ENCODE data around the gene ATG101.

The ATG101 gene

DNA sequence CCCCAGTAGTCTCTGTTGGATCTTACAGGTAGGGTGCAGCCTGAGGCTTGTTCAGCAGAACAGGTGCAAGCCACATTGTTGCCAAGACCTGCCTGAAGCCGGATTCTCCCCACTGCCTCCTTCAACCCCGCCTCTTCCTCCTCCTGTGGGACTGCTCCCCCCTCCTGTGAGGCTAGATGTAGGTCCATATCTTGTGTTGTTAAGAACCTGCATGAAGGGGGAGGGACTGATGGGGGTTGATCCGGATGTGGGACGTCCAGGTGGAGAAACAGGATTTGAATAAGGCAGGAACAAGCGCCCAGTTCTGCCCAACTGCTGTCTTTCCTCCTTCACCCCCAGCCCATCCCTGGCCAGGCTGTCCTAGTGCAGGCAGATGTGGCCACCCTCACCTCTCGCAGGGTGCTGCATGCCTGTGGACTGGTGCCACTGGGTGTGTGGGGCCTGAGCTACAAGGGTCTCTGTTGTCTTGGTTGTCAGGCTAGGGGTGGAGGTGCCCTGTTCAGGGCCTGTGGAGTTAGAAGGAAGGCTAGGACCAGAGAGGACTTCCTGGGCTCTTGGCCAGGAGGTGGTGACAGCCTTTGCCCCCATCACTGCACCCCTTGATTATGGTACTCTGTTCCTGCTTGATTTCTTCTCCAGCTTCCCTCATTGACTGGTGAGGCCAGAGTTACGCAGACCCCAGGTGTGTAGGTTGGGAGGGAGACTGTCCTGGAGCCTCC is 17.2 kb upstream of the ATG101 start:
- Histone ChIP-seq H3K36me3 (peaks cover 0 to 32% (median 13%) of the 10 kb centered on the region in 11 experiments; a peak in 11 of 22 replicates), H3K27me3 (peaks cover 0 to 5% (median 0%) of the 10 kb centered on the region in 11 experiments; a peak in 1 of 22 replicates), H3K4me2 (peak overlapping the region in 10 of 11 experiments; percentile 93 to 100 (median 99); a peak in 19 of 22 replicates), H3K27ac (no peak overlapping the region), H3K9me3 (replicated peaks in 1 of 11) (no peaks in the 10 kb centered on the region), H4K20me1 (peaks cover 0 to 53% (median 8%) of the 10 kb centered on the region in 11 experiments; a peak in 10 of 22 replicates), H3K9ac (peak overlapping the region in 3 of 11 experiments; percentile 11 to 83 (median 44); a peak in 2 of 22 replicates), H3K4me3 (peak overlapping the region in 2 of 10 experiments; percentile 59 to 72; a peak in 1 of 20 replicates), H3K4me1 (peaks cover 17 to 42% (median 38%) of the 10 kb centered on the region in 10 experiments)
- TF ChIP-seq Cebpa-rat (IDR thresholded peaks at IDR 0.05), result no peak

- Histone ChIP-seq H3K4me3 (no peak overlapping the region), H3K4me2 (no peak overlapping the region; a peak in 1 of 22 replicates), H3K27me3 (peaks cover 0 to 5% (median 0%) of the 10 kb centered on the region in 11 experiments; a peak in 1 of 22 replicates), H3K9me3 (replicated peaks in 1 of 11) (no peaks in the 10 kb centered on the region), H3K27ac (no peak overlapping the region), H3K36me3 (peaks cover 0 to 36% (median 15%) of the 10 kb centered on the region in 11 experiments; a peak in 13 of 22 replicates), H4K20me1 (peaks cover 0 to 53% (median 8%) of the 10 kb centered on the region in 11 experiments; a peak in 10 of 22 replicates), H3K4me1 (peaks cover 17 to 42% (median 38%) of the 10 kb centered on the region in 10 experiments), H3K9ac (peak overlapping the region in 1 of 11 experiments; percentile 44; a peak in 1 of 22 replicates)
- TF ChIP-seq Cebpa-rat (IDR thresholded peaks at IDR 0.05), result no peak
Observed at GRCh38 chr12:52053536-52054209, 16.1 kb upstream of the ATG101 start.

GRCh38 chr12:52054231-52054832 is 15.4 kb upstream of the ATG101 start:
- Histone ChIP-seq H3K4me1 (peaks cover 14 to 38% (median 34%) of the 10 kb centered on the region in 10 experiments), H3K27me3 (peaks cover 0 to 5% (median 0%) of the 10 kb centered on the region in 11 experiments; a peak in 1 of 22 replicates), H3K9me3 (replicated peaks in 1 of 11) (no peaks in the 10 kb centered on the region), H3K9ac (no peak overlapping the region), H4K20me1 (peaks cover 0 to 53% (median 8%) of the 10 kb centered on the region in 11 experiments; a peak in 10 of 22 replicates), H3K4me2 (no peak overlapping the region), H3K27ac (no peak overlapping the region), H3K4me3 (no peak overlapping the region), H3K36me3 (peaks cover 0 to 43% (median 15%) of the 10 kb centered on the region in 11 experiments; a peak in 15 of 22 replicates)
- TF ChIP-seq Cebpa-rat (IDR thresholded peaks at IDR 0.05), result no peak

DNA sequence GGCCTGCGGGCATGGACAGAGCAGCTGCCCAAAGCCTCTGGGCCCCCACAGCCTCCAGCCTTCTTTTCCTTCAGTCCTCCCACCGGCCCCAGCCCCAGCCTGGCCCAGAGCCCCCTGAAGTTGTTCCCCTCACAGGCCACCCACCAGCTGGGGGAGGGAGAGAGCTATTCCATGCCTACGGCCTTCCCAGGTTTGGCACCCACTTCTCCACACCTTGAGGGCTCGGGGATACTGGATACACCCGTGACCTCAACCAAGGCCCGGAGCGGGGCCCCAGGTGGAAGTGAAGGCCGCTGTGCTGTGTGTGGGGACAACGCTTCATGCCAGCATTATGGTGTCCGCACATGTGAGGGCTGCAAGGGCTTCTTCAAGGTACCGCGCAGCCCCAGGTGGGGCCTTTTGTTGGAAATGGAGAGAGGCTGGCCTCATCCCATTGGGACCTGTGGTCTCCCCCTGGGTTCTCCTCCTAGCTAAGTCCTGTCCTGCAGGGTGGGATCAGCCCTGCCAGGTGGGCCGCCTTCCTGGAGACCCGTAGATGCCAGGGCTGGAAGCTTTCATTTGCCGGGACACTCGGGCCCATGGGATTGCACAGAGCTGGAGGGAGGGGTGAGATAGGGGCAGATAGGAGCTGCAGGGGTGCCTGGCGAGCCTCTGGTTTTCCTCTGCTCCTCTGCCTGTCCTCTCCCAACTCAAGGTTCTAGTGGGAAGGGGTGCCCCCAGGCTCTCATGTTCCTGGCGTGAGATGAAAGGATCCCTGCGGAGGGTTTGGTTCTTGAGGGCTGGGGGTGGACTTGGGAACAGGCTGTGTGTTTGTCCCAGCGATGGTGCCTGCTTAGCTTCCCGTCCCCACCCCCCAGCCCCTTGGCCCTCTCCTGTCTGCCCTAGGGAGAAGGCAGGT is 14.7 kb upstream of the ATG101 start:
- no peaks in the 10 kb centered on the region for H3K9me3 ChIP-seq (replicated peaks in 1 of 11)
- no peak for TF ChIP-seq Cebpa-rat (IDR thresholded peaks at IDR 0.05)
- peaks cover 0 to 5% (median 0%) of the 10 kb centered on the region in 11 experiments; a peak in 1 of 22 replicates for H3K27me3 ChIP-seq
- H3K36me3 ChIP-seq, result peaks cover 0 to 48% (median 15%) of the 10 kb centered on the region in 11 experiments; a peak in 15 of 22 replicates
- H3K4me1 ChIP-seq, result peaks cover 7 to 30% (median 26%) of the 10 kb centered on the region in 10 experiments
- H3K4me2 ChIP-seq, result no peak overlapping the region
- H3K27ac ChIP-seq, result no peak overlapping the region
- peaks cover 0 to 53% (median 8%) of the 10 kb centered on the region in 11 experiments; a peak in 10 of 22 replicates for H4K20me1 ChIP-seq
- H3K9ac ChIP-seq, result no peak overlapping the region
- H3K4me3 ChIP-seq, result no peak overlapping the region

DNA sequence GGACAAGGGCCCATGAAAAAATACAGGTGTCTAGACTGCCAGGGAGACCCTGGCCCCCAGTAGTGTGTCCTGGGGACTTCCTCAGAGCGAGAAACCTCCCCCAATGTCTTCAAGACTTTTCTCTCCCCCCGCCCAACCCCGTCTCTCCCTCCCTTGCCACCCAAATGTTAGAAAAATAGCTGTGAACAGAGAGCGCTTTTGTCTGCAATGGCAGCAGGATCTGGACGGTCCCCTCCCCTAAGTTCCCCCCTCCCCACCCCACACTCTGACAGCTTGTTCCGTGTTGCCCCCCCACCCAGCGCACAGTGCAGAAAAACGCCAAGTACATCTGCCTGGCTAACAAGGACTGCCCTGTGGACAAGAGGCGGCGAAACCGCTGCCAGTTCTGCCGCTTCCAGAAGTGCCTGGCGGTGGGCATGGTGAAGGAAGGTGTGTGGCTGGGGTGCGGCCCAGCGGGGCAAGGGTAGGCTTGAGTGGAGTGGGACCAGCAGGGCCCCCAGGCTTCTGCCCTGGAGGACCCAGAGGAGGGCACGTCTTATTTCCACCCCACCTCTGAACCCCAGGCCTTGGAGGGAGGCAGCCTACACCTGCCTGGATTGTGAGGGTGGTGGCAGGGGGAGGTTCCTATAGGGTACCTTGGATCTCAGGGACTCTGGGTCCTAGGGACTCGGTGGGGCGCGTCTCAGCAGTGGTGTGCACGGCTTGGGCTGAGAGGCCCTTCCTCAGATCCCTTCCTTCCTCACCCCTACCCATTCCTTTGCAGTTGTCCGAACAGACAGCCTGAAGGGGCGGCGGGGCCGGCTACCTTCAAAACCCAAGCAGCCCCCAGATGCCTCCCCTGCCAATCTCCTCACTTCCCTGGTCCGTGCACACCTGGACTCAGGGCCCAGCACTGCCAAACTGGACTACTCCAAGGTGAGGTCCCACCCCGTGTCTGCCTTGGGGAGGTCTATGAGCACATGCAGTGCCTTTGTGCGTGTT is 13.8 kb upstream of the ATG101 start:
- H4K20me1 ChIP-seq, result peaks cover 0 to 53% (median 8%) of the 10 kb centered on the region in 11 experiments; a peak in 10 of 22 replicates
- H3K4me2 ChIP-seq, result no peak overlapping the region
- H3K27me3 ChIP-seq, result peaks cover 0 to 5% (median 0%) of the 10 kb centered on the region in 11 experiments; a peak in 1 of 22 replicates
- no peak overlapping the region for H3K27ac ChIP-seq
- no peaks in the 10 kb centered on the region for H3K9me3 ChIP-seq (replicated peaks in 1 of 11)
- no peak overlapping the region for H3K9ac ChIP-seq
- no peak for TF ChIP-seq Cebpa-rat (IDR thresholded peaks at IDR 0.05)
- peaks cover 0 to 22% (median 17%) of the 10 kb centered on the region in 10 experiments; a peak in 17 of 20 replicates for H3K4me1 ChIP-seq
- H3K4me3 ChIP-seq, result no peak overlapping the region
- peaks cover 0 to 48% (median 15%) of the 10 kb centered on the region in 11 experiments; a peak in 15 of 22 replicates for H3K36me3 ChIP-seq

DNA sequence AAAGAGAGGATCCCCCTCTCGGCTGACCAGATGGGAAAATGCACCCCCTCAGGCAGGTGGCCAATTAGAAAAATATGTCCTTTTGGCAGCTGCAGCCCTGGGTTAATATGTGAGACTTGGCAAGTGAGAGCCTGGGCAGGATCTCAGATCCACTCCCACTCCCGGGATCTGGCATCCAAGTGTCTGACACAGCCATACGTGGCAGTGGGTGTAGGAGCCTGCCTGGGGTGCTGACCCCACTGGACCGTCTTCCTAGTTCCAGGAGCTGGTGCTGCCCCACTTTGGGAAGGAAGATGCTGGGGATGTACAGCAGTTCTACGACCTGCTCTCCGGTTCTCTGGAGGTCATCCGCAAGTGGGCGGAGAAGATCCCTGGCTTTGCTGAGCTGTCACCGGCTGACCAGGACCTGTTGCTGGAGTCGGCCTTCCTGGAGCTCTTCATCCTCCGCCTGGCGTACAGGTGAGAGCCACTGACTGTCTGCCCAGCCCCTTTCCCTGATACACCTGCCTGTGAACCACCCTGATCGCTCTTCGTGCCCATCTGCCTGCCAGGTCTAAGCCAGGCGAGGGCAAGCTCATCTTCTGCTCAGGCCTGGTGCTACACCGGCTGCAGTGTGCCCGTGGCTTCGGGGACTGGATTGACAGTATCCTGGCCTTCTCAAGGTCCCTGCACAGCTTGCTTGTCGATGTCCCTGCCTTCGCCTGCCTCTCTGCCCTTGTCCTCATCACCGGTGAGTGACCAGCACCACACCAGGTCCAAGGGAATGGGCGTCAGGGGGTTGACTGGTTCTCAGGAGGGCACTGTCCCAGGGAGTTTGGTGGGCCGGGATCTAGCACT is 12.8 kb upstream of the ATG101 start:
- peaks cover 0 to 14% (median 9%) of the 10 kb centered on the region in 10 experiments; a peak in 14 of 20 replicates for H3K4me1 ChIP-seq
- no peaks in the 10 kb centered on the region for H3K9me3 ChIP-seq (replicated peaks in 1 of 11)
- no peak for TF ChIP-seq Cebpa-rat (IDR thresholded peaks at IDR 0.05)
- no peak overlapping the region for H3K9ac ChIP-seq
- H3K4me2 ChIP-seq, result no peak overlapping the region
- no peak overlapping the region for H3K4me3 ChIP-seq
- H4K20me1 ChIP-seq, result peaks cover 0 to 45% (median 6%) of the 10 kb centered on the region in 11 experiments; a peak in 9 of 22 replicates
- no peak overlapping the region for H3K27ac ChIP-seq
- H3K36me3 ChIP-seq, result peaks cover 0 to 48% (median 15%) of the 10 kb centered on the region in 11 experiments; a peak in 15 of 22 replicates
- no peaks in the 10 kb centered on the region; a peak in 1 of 22 replicates for H3K27me3 ChIP-seq

All from BLaER1 treated with 17β-estradiol and CSF1 and Interleukin-3, amounts not matched to agents 10 nM and 100 nM (cell line).